ENCODE measurements around the gene PLEKHG4B.
"Not testable (repeated sequence)": the region's sequence is repeated elsewhere in the genome, so short reads cannot be mapped to it uniquely, and the experiment has no call there.

PLEKHG4B gene

GRCh38 chr5:219991-220390, 128.0 kb downstream of the PLEKHG4B start:
- DNase-seq (ENCODE audit: low read depth, low spot score), result no peak

DNA sequence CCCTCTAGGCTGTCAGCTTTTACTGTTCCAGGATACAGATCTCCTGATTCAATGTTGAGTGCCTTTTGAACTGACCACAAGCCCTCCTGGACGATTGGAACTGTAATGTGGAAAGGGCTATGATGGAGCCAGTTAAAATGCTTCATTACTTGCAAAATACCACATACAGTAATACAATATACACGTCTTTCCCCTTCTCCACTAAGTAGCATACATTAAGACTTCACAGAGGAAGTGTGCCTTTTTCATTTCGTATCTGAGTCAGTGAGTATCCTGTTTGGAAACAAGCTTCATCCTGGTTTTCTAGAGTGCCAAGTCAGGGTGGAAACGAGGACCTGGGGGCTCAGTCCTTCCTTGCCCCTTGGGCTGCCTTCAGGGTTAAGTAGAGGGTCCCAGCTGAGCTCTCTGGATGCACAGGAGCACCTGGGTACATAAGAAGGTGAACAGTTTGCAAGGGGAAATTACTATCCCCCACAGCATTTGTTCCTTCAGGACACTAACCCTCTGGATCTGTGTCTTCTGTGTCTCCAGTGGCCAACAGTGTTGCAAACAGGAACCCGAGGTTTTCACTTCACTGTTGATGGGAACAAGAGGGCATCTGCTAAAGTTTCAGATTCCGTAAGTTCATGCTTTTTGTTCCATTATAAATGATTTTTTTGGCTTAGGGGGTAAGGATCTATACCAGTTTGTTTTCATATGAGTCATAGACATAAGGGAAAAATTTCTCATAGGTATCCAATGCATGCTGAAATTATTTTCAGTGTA, 131.2 kb downstream of the PLEKHG4B start:
- not testable (repeated sequence) for DNase-seq (ENCODE audit: low read depth, low spot score)

GRCh38 chr5:223791-224190, 131.8 kb downstream of the PLEKHG4B start:
- no peak for DNase-seq (ENCODE audit: low read depth, low spot score)

DNA sequence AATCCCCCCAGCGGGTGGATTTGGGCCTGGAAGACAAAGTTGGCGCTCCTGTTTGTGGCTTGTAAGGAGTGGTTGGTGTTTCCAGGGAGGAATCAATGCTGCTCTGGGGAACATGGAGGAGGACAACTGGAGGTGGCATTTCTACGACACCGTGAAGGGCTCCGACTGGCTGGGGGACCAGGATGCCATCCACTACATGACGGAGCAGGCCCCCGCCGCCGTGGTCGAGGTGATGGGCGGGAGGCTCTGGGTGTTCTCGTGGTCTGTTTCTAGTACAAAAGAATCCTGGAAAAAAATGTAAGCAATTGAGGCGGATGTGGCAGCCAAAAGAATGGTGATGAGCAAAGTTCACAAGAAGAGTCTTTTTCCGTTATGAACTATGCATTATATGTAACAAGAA, 133.4 kb downstream of the PLEKHG4B start:
- no peak for DNase-seq (ENCODE audit: low read depth, low spot score)

- not testable (repeated sequence) for DNase-seq (ENCODE audit: low read depth, low spot score)
Measured at GRCh38 chr5:227375-227774, 135.4 kb downstream of the PLEKHG4B start.

- no peak for DNase-seq (ENCODE audit: low read depth, low spot score)
Measured at GRCh38 chr5:228886-229285, 136.9 kb downstream of the PLEKHG4B start.

DNA sequence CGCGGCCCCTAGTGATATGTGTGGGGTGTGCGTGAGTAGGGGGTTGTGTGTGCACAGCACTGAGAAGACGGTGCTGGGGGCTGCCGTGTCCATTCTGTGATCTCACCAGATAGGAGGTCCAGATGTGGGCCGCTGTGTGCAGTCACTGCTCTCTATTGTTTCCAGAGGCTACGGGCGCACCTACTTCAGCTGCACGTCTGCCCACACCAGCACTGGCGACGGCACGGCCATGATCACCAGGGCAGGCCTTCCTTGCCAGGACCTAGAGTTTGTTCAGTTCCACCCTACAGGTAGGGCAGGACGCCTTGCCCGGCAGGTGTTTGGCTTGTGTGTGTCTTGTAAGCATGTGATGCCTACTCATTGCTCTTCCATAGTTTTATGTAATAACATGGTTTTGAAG, 138.7 kb downstream of the PLEKHG4B start:
- DNase-seq (ENCODE audit: low read depth, low spot score), result no peak

DNA sequence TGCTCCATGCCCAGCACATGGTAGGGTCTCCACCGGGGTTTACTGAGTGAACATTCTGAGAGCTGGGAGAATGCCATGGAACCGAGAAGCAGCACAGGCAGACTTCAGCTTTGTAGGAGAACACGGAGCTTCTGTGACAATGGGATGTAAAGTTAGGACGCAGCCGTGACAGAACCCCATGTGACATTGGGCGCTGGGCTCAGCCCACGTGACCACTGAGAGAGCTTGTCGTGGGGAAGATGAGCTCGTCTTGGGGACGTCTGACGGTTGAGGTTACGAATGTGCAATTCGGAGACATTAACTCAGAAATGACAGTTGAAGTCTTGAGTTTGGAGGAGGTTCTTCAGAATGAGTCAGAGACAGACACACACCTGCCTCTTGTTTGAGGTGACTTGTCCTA, 139.7 kb downstream of the PLEKHG4B start:
- DNase-seq (ENCODE audit: low read depth, low spot score), result no peak

DNA sequence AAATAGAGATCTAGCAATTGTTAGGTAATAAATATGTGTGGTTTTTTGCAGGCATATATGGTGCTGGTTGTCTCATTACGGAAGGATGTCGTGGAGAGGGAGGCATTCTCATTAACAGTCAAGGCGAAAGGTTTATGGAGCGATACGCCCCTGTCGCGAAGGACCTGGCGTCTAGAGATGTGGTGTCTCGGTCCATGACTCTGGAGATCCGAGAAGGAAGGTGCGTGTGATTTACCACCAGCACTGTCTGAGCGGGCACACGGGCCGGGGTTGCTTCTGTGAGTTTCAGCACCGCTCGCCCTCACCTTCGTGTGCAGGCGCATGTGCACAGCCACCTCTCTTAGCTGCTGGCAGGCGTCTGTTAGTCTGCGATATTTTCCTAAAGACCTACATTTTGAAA, 141.5 kb downstream of the PLEKHG4B start:
- DNase-seq (ENCODE audit: low read depth, low spot score), result not testable (repeated sequence)

- no peak for DNase-seq (ENCODE audit: low read depth, low spot score)
Measured at GRCh38 chr5:234450-234849, 142.5 kb downstream of the PLEKHG4B start.

DNA sequence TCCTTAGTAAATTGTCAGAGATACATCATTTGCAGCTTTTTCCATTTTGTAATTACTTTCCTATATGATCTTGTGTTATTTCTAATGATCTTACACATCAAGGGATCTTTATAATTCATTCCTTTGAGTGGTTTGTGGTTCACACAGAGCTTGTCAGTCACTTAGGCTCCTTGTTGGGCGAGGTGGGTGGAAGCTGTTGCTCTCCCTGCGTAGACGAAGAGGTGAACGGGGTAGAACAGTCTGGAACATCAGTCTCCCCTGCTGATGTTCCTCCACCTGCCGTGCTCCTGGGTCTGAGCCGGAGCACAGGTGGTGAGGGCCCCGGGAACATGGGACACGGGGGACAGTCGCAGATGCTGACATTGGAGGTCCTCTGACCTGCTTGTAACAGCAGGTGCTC, 143.6 kb downstream of the PLEKHG4B start:
- DNase-seq (ENCODE audit: low read depth, low spot score), result not testable (repeated sequence)

- not testable (repeated sequence) for DNase-seq (ENCODE audit: low read depth, low spot score)
Measured at GRCh38 chr5:237931-238330, 146.0 kb downstream of the PLEKHG4B start.

Measured in smooth muscle cell of the brain vasculature (primary cell).